ENCODE results near the gene ABHD14A.

ABHD14A gene

DNA sequence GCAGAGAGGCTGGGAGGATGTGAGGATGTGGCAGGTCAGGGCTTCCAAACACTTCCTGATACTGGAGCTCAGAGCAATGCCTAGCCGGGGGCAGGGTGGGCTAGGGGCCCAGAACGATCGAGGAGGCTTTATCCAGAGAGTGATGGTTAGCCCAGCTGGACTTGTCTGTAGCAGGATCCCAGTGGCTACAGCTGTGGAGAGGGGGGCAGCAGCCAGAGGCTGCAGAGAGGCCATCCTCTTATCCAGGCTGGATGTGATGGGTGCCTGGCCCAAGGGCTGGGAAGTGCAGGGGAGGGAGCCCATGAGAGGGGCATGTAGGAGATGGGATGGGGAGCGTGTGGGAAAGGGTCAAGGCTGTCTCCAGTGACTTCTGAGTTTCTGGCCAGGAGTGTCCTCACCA is 28.1 kb upstream of the ABHD14A start:
- no peak for DNase-seq (ENCODE audit: low spot score in 2 of 2)
- Mint-ChIP-seq H3K27ac (peak overlapping the region; percentile 38), H3K4me3 (no peak overlapping the region), H3K36me3 (no peaks in the 10 kb centered on the region), H3K4me1 (peaks cover 13% of the 10 kb centered on the region), H3K9me3 (no peaks in the 10 kb centered on the region)
- no peak for ATAC-seq

DNA sequence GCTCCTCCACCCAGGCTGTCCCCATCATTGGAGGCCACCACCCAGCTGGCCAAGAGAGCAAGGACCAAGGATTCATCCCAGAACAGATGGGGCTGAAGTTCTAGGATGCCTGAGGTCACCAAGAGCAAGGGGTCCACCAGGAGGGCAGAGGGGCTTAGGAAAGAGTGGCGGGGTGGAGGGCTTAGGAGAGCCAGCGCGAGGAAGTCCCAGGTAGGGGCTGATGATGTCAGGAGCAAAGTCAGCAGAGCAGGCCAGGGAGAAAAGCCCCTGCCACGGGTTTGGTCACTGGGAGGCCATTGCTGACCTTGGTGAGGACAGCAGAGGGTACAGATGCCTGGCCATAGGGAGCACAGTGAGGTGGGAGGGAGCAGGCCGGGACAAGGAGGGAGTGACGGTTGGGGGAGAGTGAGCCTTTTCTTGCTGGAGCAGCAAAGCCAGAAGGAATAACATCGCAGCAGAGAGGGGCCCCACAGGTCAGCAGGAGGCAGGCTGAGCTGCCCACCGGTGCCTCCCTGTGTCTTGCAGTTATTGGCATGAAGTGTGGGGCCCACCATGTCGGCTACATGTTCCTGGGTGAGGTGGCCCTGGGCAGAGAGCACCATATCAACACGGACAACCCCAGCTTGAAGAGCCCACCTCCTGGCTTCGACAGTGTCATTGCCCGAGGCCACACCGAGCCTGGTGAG is 27.5 kb upstream of the ABHD14A start:
- Mint-ChIP-seq H3K4me3 (no peak overlapping the region), H3K36me3 (no peaks in the 10 kb centered on the region), H3K4me1 (peaks cover 8% of the 10 kb centered on the region), H3K9me3 (no peaks in the 10 kb centered on the region), H3K27ac (peak overlapping the region; percentile 38)
- no peak for DNase-seq (ENCODE audit: low spot score in 2 of 2)
- no peak for ATAC-seq

DNA sequence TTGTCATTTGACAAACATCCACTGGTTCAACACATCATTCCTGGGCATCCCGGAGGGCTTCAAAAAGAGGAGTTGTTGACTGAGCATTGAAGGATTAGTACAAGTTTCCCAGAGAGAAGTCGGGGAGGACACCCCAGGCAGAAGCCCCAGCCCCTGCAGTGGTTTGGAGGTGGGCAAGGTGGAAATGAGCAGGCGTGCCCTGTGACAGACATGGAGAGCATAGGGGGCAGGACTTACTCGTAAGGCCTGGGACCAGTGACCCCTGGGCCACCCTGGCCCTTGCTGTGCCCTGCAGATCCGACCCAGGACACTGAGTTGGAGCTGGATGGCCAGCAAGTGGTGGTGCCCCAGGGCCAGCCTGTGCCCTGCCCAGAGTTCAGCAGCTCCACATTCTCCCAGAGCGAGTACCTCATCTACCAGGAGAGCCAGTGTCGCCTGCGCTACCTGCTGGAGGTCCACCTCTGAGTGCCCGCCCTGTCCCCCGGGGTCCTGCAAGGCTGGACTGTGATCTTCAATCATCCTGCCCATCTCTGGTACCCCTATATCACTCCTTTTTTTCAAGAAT is 26.8 kb upstream of the ABHD14A start:
- ATAC-seq: no peak
- Mint-ChIP-seq H3K9me3 (no peaks in the 10 kb centered on the region), H3K36me3 (no peaks in the 10 kb centered on the region), H3K4me1 (peaks cover under 1% of the 10 kb centered on the region), H3K4me3 (no peak overlapping the region), H3K27ac (no peak overlapping the region)
- DNase-seq (ENCODE audit: low spot score in 2 of 2): no peak

DNA sequence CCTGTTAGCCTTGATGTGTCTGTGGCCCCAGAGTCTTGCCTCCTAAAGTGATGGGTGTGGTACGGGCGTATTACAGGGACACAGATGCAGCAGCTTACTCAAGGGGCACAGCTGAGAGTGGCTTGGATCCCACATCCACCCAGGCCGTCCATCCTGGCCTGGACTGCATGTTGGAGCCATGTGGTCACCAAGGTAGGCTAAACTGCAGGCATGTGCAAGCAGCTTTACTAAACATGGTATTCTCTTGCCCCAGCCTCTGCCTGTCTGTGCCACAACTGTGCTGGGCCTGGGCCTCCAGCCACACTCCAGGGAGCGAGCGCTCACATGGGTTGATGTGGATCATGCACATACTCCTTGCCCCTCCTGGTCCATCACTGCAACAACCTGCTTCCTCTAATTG is 25.7 kb upstream of the ABHD14A start:
- Mint-ChIP-seq H3K36me3 (no peaks in the 10 kb centered on the region), H3K4me3 (no peak overlapping the region), H3K27ac (peak overlapping the region; percentile 38), H3K4me1 (no peaks in the 10 kb centered on the region), H3K9me3 (no peaks in the 10 kb centered on the region)
- DNase-seq (ENCODE audit: low spot score in 2 of 2) (no peak), ATAC-seq (no peak)

DNA sequence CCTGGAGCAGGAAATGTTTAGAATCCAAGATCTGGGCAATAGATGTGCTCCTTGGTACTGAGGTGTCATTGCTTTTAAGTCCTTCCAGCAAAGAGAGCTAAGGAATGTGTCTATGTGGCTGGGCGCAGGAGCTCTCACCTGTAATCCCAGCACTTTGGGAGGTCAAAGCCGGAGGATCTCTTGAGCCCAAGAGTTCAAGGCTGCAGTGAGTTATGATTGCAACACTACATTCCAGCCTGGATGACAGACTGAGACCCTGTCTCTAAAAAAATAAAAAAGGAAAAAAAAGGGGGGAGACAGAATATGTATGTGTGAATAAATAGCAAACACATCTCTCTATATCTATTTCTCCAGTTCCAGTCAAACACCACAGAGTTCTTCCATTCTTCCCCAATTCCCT is 24.0 kb upstream of the ABHD14A start:
- H3K9me3 Mint-ChIP-seq: no peaks in the 10 kb centered on the region
- no peak for DNase-seq (ENCODE audit: low spot score in 2 of 2)
- no peak overlapping the region for H3K4me3 Mint-ChIP-seq
- no peaks in the 10 kb centered on the region for H3K36me3 Mint-ChIP-seq
- no peaks in the 10 kb centered on the region for H3K4me1 Mint-ChIP-seq
- no peak for ATAC-seq
- no peak overlapping the region for H3K27ac Mint-ChIP-seq

DNA sequence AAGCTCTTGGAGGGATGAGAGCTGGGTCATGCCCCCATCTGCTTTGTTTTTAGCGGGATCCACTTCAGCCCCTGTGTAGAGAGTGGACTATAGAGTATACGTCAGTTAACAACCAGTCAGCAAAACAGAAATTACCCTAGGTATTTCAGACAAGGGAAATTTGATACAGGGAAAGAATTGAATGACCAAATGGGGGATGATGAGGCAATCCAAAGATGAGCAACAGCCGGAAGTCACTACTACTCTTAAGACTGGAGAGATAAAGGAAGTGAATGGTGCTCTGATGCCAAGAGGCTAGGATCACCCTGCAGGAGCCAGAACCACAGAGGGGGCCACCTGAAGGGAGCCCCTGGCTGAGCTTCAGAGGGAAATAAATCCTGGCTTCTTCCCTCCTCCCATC is 21.4 kb upstream of the ABHD14A start:
- no peak for DNase-seq (ENCODE audit: low spot score in 2 of 2)
- Mint-ChIP-seq H3K36me3 (peaks cover 4% of the 10 kb centered on the region), H3K27ac (no peak overlapping the region), H3K4me1 (peaks cover 5% of the 10 kb centered on the region), H3K4me3 (no peak overlapping the region), H3K9me3 (no peaks in the 10 kb centered on the region)
- ATAC-seq: no peak

DNA sequence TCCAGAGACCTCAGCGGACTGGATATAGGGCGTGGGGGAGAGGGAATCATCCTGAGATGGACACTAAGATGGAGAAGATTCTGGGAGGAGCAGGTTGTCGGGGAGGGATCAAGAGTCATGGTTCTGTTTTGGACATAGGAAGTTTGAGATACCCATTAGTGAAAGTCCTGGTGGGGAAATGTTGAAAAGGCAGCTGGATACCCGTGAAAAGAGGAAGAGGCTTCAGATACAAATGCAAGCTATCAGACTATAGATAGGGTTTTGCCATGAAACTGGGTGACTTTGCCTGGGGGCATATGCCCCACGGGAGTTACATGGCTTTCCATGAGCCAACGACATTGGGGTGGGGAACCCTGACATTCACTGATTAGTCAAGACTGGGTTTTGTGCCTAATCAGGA is 20.8 kb upstream of the ABHD14A start:
- no peak overlapping the region for H3K4me3 Mint-ChIP-seq
- H3K27ac Mint-ChIP-seq: no peak overlapping the region
- H3K4me1 Mint-ChIP-seq: peaks cover 5% of the 10 kb centered on the region
- DNase-seq (ENCODE audit: low spot score in 2 of 2) (no peak), ATAC-seq (no peak)
- H3K9me3 Mint-ChIP-seq: no peaks in the 10 kb centered on the region
- H3K36me3 Mint-ChIP-seq: peaks cover 4% of the 10 kb centered on the region

DNA sequence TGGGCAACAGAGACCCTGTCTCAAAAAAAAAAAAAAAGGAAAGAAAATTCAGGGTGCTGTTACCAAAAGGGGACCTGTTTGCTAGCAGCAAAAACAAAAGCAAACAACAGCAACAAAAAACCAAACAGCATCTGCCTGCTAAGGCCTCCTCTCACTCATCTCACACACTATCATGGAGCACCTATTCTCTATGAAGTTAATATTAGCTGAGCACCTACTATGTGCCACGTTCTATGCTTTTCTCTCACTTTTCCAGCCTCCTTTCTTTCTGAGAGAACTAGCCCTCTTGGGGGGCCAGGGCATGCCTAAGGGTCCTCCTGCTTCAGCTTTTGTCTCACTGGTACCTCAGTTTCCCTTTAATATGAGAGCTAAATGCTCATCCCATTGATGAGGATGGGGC is 20.2 kb upstream of the ABHD14A start:
- Mint-ChIP-seq H3K9me3 (no peaks in the 10 kb centered on the region), H3K4me1 (peaks cover 5% of the 10 kb centered on the region), H3K4me3 (no peak overlapping the region), H3K27ac (no peak overlapping the region), H3K36me3 (peaks cover 4% of the 10 kb centered on the region)
- no peak for DNase-seq (ENCODE audit: low spot score in 2 of 2)
- ATAC-seq: no peak

DNA sequence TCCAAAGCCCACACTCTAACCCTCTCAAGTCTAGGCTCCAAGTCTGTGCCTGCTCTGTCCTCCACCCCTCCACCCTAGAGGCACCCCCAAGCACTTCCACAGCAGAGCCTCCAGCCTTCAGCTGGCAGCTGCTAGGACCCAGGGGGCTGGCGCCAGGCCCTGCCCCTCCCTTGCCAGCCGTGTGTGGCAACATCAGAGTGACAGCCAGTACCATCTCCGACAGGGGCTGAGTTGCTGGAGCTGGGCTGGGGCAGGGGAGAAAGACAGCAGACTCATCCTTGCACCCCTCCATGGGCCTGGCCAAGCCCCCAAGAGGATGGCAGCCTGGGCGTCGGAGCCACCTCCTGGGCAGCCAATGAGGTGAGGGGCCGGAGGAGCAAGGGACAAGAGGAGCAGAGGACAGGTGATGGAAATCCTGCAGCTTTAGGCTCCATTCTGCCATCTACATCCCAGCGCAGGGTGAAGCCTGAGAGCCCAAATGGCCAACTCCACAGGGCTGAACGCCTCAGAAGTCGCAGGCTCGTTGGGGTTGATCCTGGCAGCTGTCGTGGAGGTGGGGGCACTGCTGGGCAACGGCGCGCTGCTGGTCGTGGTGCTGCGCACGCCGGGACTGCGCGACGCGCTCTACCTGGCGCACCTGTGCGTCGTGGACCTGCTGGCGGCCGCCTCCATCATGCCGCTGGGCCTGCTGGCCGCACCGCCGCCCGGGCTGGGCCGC is 19.5 kb upstream of the ABHD14A start, which contains the start of gene GPR62:
GPR62 (plus strand) TSS at position 207 of the 718 bp plus-strand sequence; CDS start at position 479, 272 bp downstream.
- H3K27ac Mint-ChIP-seq: no peak within 1 kb of the TSS
- DNase-seq (ENCODE audit: low spot score in 2 of 2) (no peak), ATAC-seq (no peak)
- no peaks in the 10 kb centered on the region for H3K9me3 Mint-ChIP-seq
- peaks cover 5% of the 10 kb centered on the region for H3K4me1 Mint-ChIP-seq
- peak within 1 kb of the TSS; percentile 31 for H3K4me3 Mint-ChIP-seq
- peaks cover 4% of the 10 kb centered on the region for H3K36me3 Mint-ChIP-seq

DNA sequence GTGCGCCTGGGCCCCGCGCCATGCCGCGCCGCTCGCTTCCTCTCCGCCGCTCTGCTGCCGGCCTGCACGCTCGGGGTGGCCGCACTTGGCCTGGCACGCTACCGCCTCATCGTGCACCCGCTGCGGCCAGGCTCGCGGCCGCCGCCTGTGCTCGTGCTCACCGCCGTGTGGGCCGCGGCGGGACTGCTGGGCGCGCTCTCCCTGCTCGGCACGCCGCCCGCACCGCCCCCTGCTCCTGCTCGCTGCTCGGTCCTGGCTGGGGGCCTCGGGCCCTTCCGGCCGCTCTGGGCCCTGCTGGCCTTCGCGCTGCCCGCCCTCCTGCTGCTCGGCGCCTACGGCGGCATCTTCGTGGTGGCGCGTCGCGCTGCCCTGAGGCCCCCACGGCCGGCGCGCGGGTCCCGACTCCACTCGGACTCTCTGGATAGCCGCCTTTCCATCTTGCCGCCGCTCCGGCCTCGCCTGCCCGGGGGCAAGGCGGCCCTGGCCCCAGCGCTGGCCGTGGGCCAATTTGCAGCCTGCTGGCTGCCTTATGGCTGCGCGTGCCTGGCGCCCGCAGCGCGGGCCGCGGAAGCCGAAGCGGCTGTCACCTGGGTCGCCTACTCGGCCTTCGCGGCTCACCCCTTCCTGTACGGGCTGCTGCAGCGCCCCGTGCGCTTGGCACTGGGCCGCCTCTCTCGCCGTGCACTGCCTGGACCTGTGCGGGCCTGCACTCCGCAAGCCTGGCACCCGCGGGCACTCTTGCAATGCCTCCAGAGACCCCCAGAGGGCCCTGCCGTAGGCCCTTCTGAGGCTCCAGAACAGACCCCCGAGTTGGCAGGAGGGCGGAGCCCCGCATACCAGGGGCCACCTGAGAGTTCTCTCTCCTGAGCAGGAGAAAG is 18.7 kb upstream of the ABHD14A start:
- H3K36me3 Mint-ChIP-seq: peaks cover 4% of the 10 kb centered on the region

DNA sequence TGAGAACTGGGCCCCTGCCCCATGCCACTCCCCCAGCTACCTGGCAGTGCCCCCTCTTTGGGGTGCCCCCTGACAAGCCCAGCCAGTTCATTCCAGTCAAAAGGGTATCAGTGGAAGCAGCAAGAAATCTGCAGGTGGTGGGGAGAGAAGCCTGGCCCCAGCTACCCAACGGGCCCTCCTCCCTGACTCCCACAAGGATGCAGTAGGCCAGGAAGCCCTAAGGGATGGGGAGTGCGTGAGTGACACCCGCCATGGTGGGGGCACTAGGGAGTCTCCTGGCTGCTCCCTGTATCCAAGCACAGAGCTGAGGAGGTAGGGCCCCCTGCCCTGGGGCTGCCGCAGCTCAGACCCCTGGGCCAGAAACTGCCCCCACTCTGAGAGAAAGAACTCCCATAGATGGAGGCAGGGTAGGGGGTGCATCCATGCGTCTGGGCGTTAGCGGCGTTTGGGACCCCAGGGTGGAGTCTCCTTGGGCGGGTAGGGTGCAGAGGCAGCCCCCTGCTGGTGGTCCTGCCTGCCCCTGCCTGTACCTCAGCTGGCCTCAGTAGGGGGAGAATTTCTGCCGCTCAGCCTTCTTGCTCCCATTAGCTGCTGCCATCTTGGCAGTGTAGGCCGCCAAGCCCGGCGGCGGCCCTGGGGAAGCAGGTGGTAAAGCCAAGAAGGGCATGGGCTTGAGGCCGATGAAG is 17.2 kb upstream of the ABHD14A start:
- H3K27ac Mint-ChIP-seq: no peak overlapping the region
- H3K36me3 Mint-ChIP-seq: peaks cover 4% of the 10 kb centered on the region
- H3K4me3 Mint-ChIP-seq: no peak overlapping the region
- no peaks in the 10 kb centered on the region for H3K9me3 Mint-ChIP-seq
- no peak for ATAC-seq
- H3K4me1 Mint-ChIP-seq: peaks cover 5% of the 10 kb centered on the region
- DNase-seq (ENCODE audit: low spot score in 2 of 2): no peak

More for the DNA sequence above, 18.7 kb upstream of the ABHD14A start:
- no peak overlapping the region for H3K27ac Mint-ChIP-seq
- H3K4me1 Mint-ChIP-seq: peaks cover 5% of the 10 kb centered on the region
- ATAC-seq (peak; percentile 70), DNase-seq (ENCODE audit: low spot score in 2 of 2) (peak in 1 of 2 donors; percentile 65)
- H3K4me3 Mint-ChIP-seq: peak overlapping the region; percentile 15
- H3K9me3 Mint-ChIP-seq: no peaks in the 10 kb centered on the region

DNA sequence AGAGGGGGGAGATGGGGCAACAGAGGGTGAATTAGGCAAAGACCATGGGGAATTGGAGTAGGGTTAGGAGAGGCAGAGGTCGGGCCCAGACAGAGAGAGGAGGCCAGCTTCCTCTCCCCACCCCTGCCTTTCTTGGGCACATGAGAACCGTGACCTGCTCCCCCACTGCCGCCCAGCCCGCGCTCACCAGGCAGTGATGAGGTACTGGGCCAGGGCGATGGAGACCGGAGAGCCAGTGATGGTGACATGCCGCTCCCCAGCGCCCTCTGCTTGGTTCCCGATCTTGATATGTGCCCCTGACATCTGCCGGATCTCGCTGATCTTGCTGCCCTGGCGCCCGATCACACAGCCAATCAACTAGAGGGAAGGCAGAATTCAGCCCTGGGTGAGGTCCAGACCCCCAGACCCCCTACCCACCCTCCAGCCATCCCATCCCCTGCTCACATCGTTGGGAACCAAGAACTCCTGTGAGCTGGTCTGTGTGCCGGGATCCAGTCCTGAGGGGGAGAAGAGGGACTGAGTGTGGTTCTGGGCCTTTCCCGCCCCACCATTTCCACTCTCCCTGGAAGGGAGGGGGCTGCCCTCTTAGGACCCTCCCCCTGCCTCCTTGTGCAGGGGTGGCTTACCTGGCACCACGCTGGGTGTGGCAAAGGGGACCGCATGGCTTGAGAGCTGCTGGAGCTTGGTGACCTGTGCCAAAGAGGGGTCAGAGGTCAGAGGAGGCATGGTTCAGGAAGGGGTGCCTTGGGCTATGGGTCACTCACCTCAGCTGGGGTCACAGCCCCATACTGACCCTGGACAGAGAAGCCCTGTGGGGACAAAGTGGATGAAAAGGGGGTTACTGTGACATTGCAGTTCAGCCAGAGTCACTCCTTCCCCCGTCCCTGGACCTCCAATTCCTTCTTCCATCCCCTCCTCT is 16.0 kb upstream of the ABHD14A start:
- DNase-seq (ENCODE audit: low spot score in 2 of 2) (no peak), ATAC-seq (no peak)
- H3K4me1 Mint-ChIP-seq: peaks cover 5% of the 10 kb centered on the region
- H3K9me3 Mint-ChIP-seq: no peaks in the 10 kb centered on the region
- no peak overlapping the region for H3K4me3 Mint-ChIP-seq
- peaks cover 4% of the 10 kb centered on the region for H3K36me3 Mint-ChIP-seq
- no peak overlapping the region for H3K27ac Mint-ChIP-seq

DNA sequence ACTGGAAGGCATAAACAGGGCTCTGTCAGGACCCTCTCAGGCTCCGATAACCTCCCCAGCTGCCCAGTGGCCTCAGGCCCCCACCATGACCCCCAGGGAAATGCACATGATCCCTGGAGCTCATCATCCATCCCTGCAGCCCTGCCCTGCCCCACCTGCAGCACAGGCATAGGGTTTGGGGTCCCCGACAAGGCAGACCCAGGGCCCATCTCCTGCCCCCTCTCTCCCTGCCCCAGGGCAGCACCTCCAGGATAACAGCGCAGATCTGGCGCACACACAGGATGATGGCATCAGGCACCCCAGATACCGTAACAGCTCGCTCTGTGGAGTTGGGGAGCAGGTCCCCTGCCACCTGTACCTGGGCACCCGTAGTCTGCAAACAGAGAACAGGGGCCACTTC is 15.2 kb upstream of the ABHD14A start:
- no peak overlapping the region for H3K27ac Mint-ChIP-seq
- H3K4me3 Mint-ChIP-seq: no peak overlapping the region
- H3K9me3 Mint-ChIP-seq: no peaks in the 10 kb centered on the region
- peaks cover 7% of the 10 kb centered on the region for H3K4me1 Mint-ChIP-seq
- ATAC-seq: no peak
- peaks cover 4% of the 10 kb centered on the region for H3K36me3 Mint-ChIP-seq
- no peak for DNase-seq (ENCODE audit: low spot score in 2 of 2)

DNA sequence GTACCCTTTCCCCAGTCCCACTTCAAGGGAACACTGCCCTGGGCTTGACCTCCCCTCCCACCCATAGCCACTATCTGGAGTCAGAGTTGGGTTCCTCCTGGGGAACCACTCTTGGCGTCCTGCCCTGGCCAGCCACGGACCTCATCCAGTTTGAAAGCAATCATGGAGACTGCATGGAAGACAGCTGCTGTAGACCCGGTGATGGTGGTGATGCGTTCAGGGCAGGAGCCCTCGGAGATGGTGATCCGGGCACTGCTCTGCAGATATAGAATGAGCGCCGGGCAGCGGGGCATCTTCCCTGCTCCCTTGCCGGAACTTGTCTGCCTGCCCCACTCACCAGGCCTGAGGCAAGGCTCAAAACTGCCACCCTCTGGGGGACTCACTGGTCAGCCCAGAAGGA is 14.5 kb upstream of the ABHD14A start:
- Mint-ChIP-seq H3K27ac (no peak overlapping the region), H3K4me1 (peaks cover 14% of the 10 kb centered on the region)

More for the DNA sequence above, 14.5 kb upstream of the ABHD14A start:
- Mint-ChIP-seq H3K36me3 (peaks cover 4% of the 10 kb centered on the region), H3K9me3 (no peaks in the 10 kb centered on the region), H3K4me3 (no peak overlapping the region)
- no peak for DNase-seq (ENCODE audit: low spot score in 2 of 2)
- no peak for ATAC-seq
